Fibroblast of lung (primary cell): ENCODE data around the gene IRF1.

ENCODE experiments used
- EZH2 ChIP-seq: IDR thresholded peaks from 2 replicates; pipeline ENCODE4 v1.5.1; 2012; ENCODE audit warnings: low read length, control low read depth, mild to moderate bottlenecking; ENCODE audit errors: missing control alignments
- TF ChIP-seq, protein P1 (sequence below), 2 donors: IDR thresholded peaks in 1 of 2; conservative IDR thresholded peaks in 1 of 2; 1 replicate in 1 of 2; 2 replicates in 1 of 2; pipeline ENCODE4 v1.5.1; 2011 to 2012; ENCODE audit warnings: low read length in 2 of 2, control low read depth in 1 of 2, inconsistent platforms in 1 of 2, low read depth in 1 of 2, mild to moderate bottlenecking in 1 of 2

DNA sequence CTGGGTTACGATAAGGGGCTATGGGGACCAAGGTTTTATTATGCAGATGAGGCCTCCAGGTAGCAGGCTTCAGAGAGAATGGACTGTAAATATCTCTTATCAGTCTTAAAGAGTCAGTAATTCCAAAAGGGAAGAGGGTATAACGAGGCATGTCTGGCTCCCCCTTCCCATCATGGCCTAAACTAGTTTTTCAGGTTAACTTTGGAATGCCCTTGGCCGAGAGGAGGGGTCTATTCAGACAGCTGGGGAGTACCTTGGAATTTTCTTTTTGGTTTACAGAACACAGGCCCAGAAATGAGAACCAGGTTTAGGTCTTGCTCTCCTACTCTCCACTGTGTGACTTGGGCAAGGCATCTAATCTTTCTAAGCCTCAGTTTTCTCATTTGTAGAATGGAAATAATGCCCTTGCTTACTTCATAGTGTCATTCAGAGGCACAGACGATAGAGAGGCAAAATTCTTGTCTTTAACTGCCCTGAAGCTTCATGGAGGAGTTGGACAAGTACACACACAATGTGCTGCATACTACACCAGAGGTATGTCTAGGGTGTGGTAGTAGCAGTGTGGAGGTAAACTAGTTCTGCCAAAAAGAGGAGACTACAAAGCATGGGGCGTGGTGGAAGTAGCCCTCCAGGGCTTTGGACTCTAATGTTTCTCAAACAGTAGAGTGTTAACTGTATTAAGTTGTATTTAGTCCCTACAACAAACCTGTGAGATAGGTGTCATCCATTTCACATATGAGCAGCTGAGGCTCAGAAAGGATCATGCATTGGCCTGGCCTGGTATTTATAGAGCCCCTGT lies 45.5 kb downstream of the IRF1 start:
- TF ChIP-seq, protein P1, sequence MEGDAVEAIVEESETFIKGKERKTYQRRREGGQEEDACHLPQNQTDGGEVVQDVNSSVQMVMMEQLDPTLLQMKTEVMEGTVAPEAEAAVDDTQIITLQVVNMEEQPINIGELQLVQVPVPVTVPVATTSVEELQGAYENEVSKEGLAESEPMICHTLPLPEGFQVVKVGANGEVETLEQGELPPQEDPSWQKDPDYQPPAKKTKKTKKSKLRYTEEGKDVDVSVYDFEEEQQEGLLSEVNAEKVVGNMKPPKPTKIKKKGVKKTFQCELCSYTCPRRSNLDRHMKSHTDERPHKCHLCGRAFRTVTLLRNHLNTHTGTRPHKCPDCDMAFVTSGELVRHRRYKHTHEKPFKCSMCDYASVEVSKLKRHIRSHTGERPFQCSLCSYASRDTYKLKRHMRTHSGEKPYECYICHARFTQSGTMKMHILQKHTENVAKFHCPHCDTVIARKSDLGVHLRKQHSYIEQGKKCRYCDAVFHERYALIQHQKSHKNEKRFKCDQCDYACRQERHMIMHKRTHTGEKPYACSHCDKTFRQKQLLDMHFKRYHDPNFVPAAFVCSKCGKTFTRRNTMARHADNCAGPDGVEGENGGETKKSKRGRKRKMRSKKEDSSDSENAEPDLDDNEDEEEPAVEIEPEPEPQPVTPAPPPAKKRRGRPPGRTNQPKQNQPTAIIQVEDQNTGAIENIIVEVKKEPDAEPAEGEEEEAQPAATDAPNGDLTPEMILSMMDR (conservative IDR thresholded peaks at IDR 0.05 in 1 of 2, IDR thresholded peaks at IDR 0.05 in 1 of 2; ENCODE audit: low read depth in 1 of 2, low read length in 2 of 2), result no peak
- no peak for TF ChIP-seq EZH2
